Activated CD4-positive, alpha-beta memory T cell treated with anti-CD3 and anti-CD28 coated beads for 36 hours (primary cell): ENCODE results near the gene LIMCH1. TPM values are rescaled to one million over a fixed set of nuclear protein-coding genes. Genes with fewer than 3 reads are reported as not detected.

Experiments
- CTCF ChIA-PET: fragments of 350-600 bp; sonication (Branson Sonifier 250); formaldehyde crosslinking; loops from one replicate; lab custom pipeline; 2021; ENCODE audit warnings: antibody characterized with exemption, inconsistent platforms; lab: Charles Lee
- POLR2A ChIA-PET: fragments of 350-600 bp; sonication (Branson Sonifier 250); formaldehyde crosslinking; loops from one replicate; lab custom pipeline; 2021; ENCODE audit warnings: antibody characterized with exemption; lab: Charles Lee
- DNase-seq: peaks from one replicate; pipeline ENCODE4 v3.0.0-alpha.2; 2020
- H3K27ac Mint-ChIP-seq: one replicate; pipeline ENCODE4 v1.8.0; 2021; ENCODE audit warnings: mixed read lengths
- H3K27me3 Mint-ChIP-seq: one replicate; pipeline ENCODE4 v1.8.0; 2021; ENCODE audit warnings: mixed read lengths
- H3K36me3 Mint-ChIP-seq: one replicate; pipeline ENCODE4 v1.8.0; 2021; ENCODE audit warnings: mixed read lengths
- H3K4me1 Mint-ChIP-seq: one replicate; pipeline ENCODE4 v1.8.0; 2021; ENCODE audit warnings: low read depth, mixed read lengths
- H3K4me3 Mint-ChIP-seq: one replicate; pipeline ENCODE4 v1.8.0; 2021; ENCODE audit warnings: mild to moderate bottlenecking, mixed read lengths
- H3K9me3 Mint-ChIP-seq: one replicate; pipeline ENCODE4 v1.8.0; 2021; ENCODE audit warnings: mixed read lengths
- intact Hi-C: fragments of 100-400 bp; cut with micrococcal nuclease; formaldehyde crosslinking; loops from one replicate; pipeline ENCODE4 v1.15.1; 2023
- total RNA-seq, 2 experiments: library from RNA; stranded (reverse); gene quantifications; one replicate each; pipeline ENCODE4 v1.2.3, GENCODE V29; 2021

LIMCH1 gene
- total RNA-seq, 2 experiments from 2014 or later = not detected

DNA sequence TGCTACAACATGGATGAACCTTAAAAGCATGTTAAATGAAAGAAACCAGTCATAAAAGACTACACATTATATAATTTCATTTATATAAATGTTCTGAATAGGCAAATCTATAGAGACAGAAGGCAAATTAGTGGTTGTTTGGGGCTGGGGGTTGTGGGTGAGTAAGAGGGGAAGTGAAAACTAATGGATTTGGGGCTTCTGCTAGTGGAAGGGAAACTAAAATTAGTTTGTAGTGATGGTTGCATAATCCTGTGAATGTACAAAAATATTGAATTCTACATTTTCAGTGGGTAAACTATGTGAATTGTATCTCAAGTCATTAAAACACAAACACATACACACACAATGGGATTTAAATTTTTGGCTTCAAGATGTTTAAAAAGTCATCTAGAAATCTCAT, 25.4 kb upstream of the LIMCH1 start:
- H3K4me3 Mint-ChIP-seq = no peak overlapping the region
- no peaks in the 10 kb centered on the region for H3K4me1 Mint-ChIP-seq
- H3K27me3 Mint-ChIP-seq = no peaks in the 10 kb centered on the region
- H3K9me3 Mint-ChIP-seq = no peaks in the 10 kb centered on the region
- H3K27ac Mint-ChIP-seq = no peak overlapping the region
- ChIA-PET CTCF (no interaction called here), POLR2A (no interaction called here)
- DNase-seq = no peak
- intact Hi-C loops = no loop called here
- no peaks in the 10 kb centered on the region for H3K36me3 Mint-ChIP-seq

DNA sequence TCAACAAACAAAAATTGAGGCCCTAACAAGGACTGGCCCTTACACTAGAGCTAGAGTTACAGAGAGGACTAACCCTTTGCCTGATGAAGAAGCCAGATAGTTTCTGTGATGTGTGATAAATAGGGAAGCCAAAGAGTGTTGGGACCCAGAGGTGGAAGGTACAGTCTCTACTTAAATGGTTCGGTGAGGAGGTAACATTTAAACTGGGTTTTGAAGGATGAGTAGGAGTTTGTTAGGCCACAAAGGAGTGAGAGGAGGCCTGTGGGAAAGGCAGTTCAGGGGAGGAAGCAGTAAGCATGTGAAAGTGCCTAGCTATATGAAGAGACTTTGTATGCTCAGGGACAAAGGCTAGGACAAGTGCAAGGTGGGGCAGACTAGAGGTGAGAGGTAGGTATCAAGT, 23.8 kb upstream of the LIMCH1 start:
- Mint-ChIP-seq H3K4me3 (no peak overlapping the region), H3K27ac (no peak overlapping the region), H3K36me3 (no peaks in the 10 kb centered on the region), H3K4me1 (no peaks in the 10 kb centered on the region), H3K27me3 (no peaks in the 10 kb centered on the region), H3K9me3 (no peaks in the 10 kb centered on the region)
- ChIA-PET POLR2A (no interaction called here), CTCF (no interaction called here)
- no peak for DNase-seq
- intact Hi-C loops = no loop called here

DNA sequence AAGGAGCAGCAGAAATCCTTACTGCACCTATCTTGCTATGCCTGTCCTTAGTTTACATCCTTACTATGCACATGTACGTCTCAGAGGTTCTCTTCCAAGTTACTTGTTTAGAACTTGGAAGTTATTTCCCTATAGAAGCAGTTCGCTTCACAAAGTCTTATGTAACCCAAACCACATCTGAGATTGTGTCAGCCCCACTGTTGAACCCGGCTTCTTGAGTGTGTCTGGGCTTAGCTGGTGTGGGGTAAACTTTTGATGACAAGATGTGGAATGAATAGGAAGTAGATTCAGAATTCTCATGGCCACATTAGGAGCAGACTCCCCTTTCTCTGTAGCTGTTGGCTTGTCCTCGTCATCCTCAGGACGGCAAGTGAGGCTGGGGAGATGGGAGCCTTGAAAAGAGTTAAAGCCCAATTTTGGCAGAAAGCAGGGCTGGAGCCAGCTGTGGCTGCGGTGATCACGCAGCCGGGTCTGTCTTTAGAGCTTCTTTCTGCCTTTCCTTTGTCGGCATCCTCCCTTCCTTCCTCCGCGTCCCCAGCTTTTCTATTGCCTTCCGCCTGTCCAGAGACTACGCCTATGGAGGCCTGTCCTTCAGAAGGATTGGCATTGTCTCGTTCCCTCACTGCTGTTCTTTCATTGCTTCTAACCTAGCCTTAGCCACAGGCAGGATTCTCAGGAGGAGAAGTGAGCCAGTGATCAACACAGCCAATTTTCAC, 23.0 kb upstream of the LIMCH1 start:
- Mint-ChIP-seq H3K4me3 (no peak overlapping the region), H3K36me3 (no peaks in the 10 kb centered on the region), H3K27ac (no peak overlapping the region), H3K27me3 (no peaks in the 10 kb centered on the region), H3K9me3 (no peaks in the 10 kb centered on the region), H3K4me1 (no peaks in the 10 kb centered on the region)
- DNase-seq = no peak
- ChIA-PET POLR2A (no interaction called here), CTCF (no interaction called here)
- intact Hi-C loops = no loop called here

DNA sequence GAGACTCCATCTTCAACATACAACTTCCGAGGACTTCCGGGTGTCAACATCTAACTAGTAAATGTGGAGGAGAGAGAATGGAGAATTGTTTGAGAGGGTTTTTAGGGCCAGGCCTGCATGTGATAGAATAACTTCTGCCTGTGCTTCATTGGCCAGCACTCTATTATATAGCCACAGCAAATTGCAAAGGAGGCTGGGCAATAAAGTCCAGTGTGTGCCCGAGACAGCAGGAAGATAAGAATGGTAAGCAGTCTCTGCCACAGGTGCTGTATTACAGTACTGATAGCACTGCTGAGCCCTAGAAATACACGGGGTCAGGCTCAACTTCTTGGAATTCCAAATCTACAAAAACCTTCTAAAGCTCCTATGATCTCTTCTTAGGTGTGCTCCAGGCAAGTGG, 20.8 kb upstream of the LIMCH1 start:
- no peaks in the 10 kb centered on the region for H3K27me3 Mint-ChIP-seq
- H3K4me3 Mint-ChIP-seq = no peak overlapping the region
- H3K4me1 Mint-ChIP-seq = no peaks in the 10 kb centered on the region
- no peak overlapping the region for H3K27ac Mint-ChIP-seq
- intact Hi-C loops = no loop called here
- ChIA-PET CTCF (no interaction called here), POLR2A (no interaction called here)
- no peaks in the 10 kb centered on the region for H3K9me3 Mint-ChIP-seq
- DNase-seq = no peak
- H3K36me3 Mint-ChIP-seq = no peaks in the 10 kb centered on the region

DNA sequence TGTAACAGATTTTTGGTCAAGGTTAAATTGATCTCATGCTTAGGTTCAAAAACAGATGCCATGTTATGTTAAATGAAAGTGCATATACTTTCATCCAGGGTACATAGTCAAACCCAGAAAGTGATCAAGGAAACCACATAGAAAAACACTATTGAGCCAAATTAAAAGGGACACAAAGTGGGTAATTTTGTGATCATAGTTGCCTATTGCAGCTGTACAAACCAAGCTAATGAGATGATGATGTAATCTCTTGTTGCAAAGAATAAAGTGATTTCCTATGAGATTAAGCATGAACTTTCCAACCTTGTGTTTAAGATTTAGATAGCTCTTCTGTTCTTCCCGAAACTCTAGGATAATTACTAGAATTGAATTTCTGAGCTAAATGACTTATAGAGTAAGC, 20.2 kb upstream of the LIMCH1 start:
- H3K27ac Mint-ChIP-seq = no peak overlapping the region
- no peak for DNase-seq
- ChIA-PET CTCF (no interaction called here), POLR2A (no interaction called here)
- H3K27me3 Mint-ChIP-seq = no peaks in the 10 kb centered on the region
- intact Hi-C loops = no loop called here
- H3K4me3 Mint-ChIP-seq = no peak overlapping the region
- H3K9me3 Mint-ChIP-seq = no peaks in the 10 kb centered on the region
- no peaks in the 10 kb centered on the region for H3K4me1 Mint-ChIP-seq
- no peaks in the 10 kb centered on the region for H3K36me3 Mint-ChIP-seq

DNA sequence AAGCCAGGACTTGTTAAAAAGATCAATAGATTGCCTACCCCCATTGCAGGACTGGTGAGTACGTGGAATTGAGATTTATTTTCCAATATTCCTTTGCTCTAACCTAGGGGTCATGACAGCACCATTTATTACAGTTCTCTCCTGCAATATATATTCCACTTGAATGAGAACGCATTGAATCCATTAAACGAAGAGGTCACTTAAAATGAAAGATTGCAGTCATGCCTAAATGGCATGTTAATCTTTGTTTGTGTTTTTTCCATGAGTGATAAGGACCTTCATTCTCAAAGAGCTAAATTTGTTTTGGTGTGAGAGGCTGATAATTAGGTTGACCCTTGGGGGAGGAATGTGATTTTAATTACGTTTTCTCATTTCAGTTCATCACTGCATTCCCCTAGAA, 13.5 kb upstream of the LIMCH1 start:
- no peak for DNase-seq
- H3K4me3 Mint-ChIP-seq = no peak overlapping the region
- CTCF ChIA-PET = no interaction called here
- intact Hi-C loops = no loop called here
- H3K9me3 Mint-ChIP-seq = no peaks in the 10 kb centered on the region
- POLR2A ChIA-PET = no interaction called here
- no peaks in the 10 kb centered on the region for H3K36me3 Mint-ChIP-seq
- H3K27me3 Mint-ChIP-seq = no peaks in the 10 kb centered on the region
- H3K4me1 Mint-ChIP-seq = no peaks in the 10 kb centered on the region
- no peak overlapping the region for H3K27ac Mint-ChIP-seq

DNA sequence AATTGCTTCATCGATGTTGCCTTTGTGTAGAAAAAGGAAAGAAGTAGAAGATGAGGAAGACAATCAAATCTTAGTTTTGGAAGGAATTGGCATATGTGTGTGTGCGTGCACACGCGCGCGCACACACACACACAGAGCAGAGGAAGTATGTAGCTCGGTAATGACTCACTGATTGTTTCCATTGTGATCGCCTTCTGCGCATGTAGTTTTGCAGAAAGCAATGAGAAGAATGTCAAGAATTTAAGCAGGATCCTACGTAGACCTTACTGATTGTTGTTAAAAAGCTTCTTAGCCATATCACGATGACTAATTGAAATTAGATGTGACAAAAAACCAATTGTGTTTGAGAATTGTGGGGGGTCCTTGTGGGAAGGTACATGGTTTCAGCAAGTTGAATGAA, 12.8 kb upstream of the LIMCH1 start:
- no peak for DNase-seq
- no peaks in the 10 kb centered on the region for H3K9me3 Mint-ChIP-seq
- H3K4me1 Mint-ChIP-seq = no peaks in the 10 kb centered on the region
- H3K27ac Mint-ChIP-seq = no peak overlapping the region
- no peak overlapping the region for H3K4me3 Mint-ChIP-seq
- no peaks in the 10 kb centered on the region for H3K27me3 Mint-ChIP-seq
- POLR2A ChIA-PET = no interaction called here
- CTCF ChIA-PET = no interaction called here
- intact Hi-C loops = no loop called here
- H3K36me3 Mint-ChIP-seq = no peaks in the 10 kb centered on the region

DNA sequence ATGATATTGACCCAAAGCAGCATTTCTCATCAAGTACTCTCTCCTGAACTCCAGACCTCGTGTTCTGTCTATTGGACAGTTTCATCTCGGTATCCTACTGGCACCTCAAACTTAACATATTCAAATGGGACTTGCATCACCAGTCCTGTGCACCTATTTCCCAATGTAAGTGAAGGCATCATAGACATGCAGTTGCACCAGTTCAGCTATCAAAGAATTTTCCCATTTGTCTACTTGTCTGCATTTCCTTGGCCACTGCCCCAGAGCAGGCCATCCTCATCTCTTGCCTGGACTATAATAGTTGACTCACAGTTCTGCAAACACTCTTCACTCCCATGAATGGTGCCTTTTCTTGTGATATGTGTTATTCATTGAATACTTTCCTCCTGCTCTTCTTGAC, 11.3 kb upstream of the LIMCH1 start:
- DNase-seq = no peak
- Mint-ChIP-seq H3K27ac (no peak overlapping the region), H3K27me3 (no peaks in the 10 kb centered on the region), H3K4me3 (no peak overlapping the region), H3K9me3 (no peaks in the 10 kb centered on the region), H3K36me3 (no peaks in the 10 kb centered on the region), H3K4me1 (no peaks in the 10 kb centered on the region)
- ChIA-PET CTCF (no interaction called here), POLR2A (no interaction called here)
- intact Hi-C loops = no loop called here

DNA sequence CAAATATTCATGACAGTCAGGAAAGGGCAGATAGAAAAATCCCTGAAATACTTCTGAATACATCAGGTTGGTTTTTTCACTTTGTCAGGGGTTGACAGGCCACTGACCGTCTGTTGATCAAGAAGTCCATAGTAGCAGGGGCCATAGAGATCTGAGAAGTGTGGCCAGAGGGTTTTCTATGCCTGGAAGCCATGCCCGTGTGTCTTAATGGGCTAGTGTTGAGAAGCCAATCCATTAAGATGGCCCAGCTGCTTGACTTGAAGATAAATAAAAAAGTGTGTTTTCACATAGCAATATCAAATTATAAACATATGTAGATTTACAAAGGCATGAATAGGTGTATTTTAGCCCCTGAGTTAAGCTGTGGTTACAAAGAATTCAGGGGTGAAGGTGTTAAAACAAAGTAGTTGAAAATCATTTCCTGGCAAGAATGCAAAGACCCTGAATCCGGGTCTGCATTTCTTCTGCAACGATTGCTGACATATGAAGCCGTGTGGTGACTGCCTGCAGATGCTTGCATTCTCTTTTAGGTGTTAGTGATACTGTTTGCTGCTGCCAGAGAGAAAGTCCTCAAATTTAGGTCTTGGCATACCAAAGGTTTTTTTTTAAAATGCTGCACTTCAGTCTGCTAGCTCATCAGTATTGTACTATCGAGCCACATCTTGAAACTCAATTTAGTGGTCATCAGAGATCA, 9.3 kb upstream of the LIMCH1 start:
- H3K27me3 Mint-ChIP-seq = peaks cover 3% of the 10 kb centered on the region
- no peak for DNase-seq
- ChIA-PET POLR2A (no interaction called here), CTCF (no interaction called here)
- no peaks in the 10 kb centered on the region for H3K9me3 Mint-ChIP-seq
- no peaks in the 10 kb centered on the region for H3K4me1 Mint-ChIP-seq
- H3K4me3 Mint-ChIP-seq = no peak overlapping the region
- intact Hi-C loops = no loop called here
- H3K27ac Mint-ChIP-seq = no peak overlapping the region
- H3K36me3 Mint-ChIP-seq = no peaks in the 10 kb centered on the region

DNA sequence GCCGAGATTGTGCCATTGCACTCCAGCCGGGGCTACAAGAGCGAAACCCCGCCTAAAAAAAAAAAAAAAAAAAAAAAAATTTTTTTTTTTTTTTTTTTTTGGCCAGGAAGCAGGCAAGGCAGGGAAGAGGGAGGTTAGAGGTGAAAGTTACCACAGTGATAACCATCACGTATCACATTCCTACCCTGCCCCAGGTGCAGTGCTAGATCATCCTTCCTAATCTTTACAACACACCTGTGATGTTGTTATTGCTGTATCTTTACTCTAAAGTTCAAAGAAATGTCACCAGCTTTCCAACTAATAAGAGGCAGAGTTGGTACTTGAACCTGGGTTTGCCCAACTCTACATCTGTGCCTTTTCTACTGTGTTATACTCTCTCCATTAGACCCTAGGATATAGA, 7.2 kb upstream of the LIMCH1 start:
- POLR2A ChIA-PET = no interaction called here
- CTCF ChIA-PET = no interaction called here
- Mint-ChIP-seq H3K9me3 (no peaks in the 10 kb centered on the region), H3K27me3 (peaks cover 3% of the 10 kb centered on the region), H3K4me1 (no peaks in the 10 kb centered on the region), H3K4me3 (no peak overlapping the region), H3K36me3 (no peaks in the 10 kb centered on the region), H3K27ac (no peak overlapping the region)
- intact Hi-C loops = no loop called here
- DNase-seq = no peak

DNA sequence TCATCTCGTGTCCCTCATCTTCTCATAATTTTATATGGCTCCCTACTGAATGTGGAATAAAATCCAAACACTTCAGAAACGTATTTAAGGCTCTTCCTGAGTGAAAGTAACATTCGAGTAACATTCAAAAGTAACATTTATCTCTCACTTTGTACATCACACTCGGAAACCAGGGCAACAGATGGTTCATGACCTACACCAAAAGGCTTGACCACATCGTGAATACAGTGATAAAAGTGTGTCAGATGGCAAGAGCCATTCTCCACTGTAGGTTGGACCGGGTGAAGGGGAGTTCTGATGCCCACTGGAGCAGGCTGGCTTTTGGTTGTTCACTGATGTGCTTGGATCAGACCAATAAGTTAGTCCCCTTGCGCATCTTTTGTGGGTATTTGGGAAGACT, 5.6 kb upstream of the LIMCH1 start:
- Mint-ChIP-seq H3K36me3 (no peaks in the 10 kb centered on the region), H3K27ac (no peak overlapping the region), H3K4me1 (no peaks in the 10 kb centered on the region), H3K9me3 (no peaks in the 10 kb centered on the region), H3K27me3 (peaks cover 3% of the 10 kb centered on the region), H3K4me3 (no peak overlapping the region)
- intact Hi-C loops = no loop called here
- no peak for DNase-seq
- CTCF ChIA-PET = interaction anchor here (1.2 kb wide), 1 partner anchor 14 kb away, joined by 5 read pairs; no protein-coding TSS in a partner anchor
- POLR2A ChIA-PET = no interaction called here

DNA sequence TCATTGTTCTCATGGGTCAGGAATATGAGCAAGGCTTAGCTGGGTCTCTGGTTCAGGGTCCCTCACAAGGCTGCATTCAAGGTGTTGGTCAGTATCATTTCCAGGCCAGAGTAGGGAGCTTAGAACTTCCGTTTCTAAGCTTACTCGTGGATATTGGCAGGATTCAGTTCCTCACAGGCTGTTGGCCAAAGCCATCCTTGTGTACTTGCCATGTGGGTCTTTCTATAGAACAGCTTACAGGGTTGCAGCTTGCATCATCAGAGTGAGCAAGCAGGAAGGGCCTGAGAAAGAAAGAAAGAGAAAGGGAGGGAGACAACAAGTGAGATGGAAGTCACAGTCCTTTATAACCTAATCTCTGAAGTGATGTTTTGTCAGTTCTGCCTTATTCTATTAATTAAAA, 5.1 kb upstream of the LIMCH1 start:
- POLR2A ChIA-PET = no interaction called here
- no peak for DNase-seq
- Mint-ChIP-seq H3K4me3 (no peak overlapping the region), H3K9me3 (no peaks in the 10 kb centered on the region), H3K4me1 (no peaks in the 10 kb centered on the region), H3K36me3 (no peaks in the 10 kb centered on the region), H3K27me3 (peaks cover 3% of the 10 kb centered on the region), H3K27ac (no peak overlapping the region)
- CTCF ChIA-PET = no interaction called here
- intact Hi-C loops = no loop called here

DNA sequence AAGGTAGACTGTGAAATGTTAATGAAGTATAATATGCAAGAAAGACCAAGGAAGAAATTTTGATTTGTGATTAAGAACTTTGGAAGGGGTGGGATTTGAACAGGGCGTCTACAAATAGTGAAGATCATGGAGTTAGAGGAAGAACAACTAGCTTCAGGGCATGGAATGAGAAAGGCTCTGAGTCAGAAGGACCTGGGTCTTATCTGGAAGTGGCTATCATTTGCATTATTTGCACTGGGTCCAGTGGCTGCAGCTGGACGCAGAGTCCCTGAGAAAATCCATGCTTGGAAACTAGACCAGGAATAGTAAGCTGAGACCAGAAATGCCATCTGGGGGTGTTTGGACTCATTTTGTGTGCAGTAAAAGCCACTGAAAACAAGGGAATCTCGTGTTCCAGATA, 4.3 kb upstream of the LIMCH1 start:
- H3K36me3 Mint-ChIP-seq = no peaks in the 10 kb centered on the region
- intact Hi-C loops = no loop called here
- H3K9me3 Mint-ChIP-seq = no peaks in the 10 kb centered on the region
- DNase-seq = no peak
- H3K27ac Mint-ChIP-seq = no peak overlapping the region
- ChIA-PET POLR2A (no interaction called here), CTCF (no interaction called here)
- no peaks in the 10 kb centered on the region for H3K4me1 Mint-ChIP-seq
- H3K27me3 Mint-ChIP-seq = peaks cover 3% of the 10 kb centered on the region
- no peak overlapping the region for H3K4me3 Mint-ChIP-seq
